ENCODE results near the gene GGA2.

GRCh38 chr16:23499801-23500200 lies 10.5 kb downstream of the GGA2 start:
- TF ChIP-seq POLR2AphosphoS5 (IDR thresholded peaks at IDR 0.05; ENCODE audit: low read depth, low read length) (no peak), TAF1 (IDR thresholded peaks at IDR 0.05; ENCODE audit: borderline replicate concordance, insufficient read depth, low read length) (no peak)
- TF ChIP-seq, protein P1, sequence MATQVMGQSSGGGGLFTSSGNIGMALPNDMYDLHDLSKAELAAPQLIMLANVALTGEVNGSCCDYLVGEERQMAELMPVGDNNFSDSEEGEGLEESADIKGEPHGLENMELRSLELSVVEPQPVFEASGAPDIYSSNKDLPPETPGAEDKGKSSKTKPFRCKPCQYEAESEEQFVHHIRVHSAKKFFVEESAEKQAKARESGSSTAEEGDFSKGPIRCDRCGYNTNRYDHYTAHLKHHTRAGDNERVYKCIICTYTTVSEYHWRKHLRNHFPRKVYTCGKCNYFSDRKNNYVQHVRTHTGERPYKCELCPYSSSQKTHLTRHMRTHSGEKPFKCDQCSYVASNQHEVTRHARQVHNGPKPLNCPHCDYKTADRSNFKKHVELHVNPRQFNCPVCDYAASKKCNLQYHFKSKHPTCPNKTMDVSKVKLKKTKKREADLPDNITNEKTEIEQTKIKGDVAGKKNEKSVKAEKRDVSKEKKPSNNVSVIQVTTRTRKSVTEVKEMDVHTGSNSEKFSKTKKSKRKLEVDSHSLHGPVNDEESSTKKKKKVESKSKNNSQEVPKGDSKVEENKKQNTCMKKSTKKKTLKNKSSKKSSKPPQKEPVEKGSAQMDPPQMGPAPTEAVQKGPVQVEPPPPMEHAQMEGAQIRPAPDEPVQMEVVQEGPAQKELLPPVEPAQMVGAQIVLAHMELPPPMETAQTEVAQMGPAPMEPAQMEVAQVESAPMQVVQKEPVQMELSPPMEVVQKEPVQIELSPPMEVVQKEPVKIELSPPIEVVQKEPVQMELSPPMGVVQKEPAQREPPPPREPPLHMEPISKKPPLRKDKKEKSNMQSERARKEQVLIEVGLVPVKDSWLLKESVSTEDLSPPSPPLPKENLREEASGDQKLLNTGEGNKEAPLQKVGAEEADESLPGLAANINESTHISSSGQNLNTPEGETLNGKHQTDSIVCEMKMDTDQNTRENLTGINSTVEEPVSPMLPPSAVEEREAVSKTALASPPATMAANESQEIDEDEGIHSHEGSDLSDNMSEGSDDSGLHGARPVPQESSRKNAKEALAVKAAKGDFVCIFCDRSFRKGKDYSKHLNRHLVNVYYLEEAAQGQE (IDR thresholded peaks at IDR 0.05; ENCODE audit: insufficient read depth in 1 of 2, low read depth in 2 of 2, low read length in 2 of 2), result no peak
